ENCODE measurements around the gene MLLT1. TPM values are rescaled to one million over a fixed set of nuclear protein-coding genes. Genes with fewer than 3 reads are reported as not detected.

MLLT1 gene
- total RNA-seq, 1 experiment from 2014 or later: 54.9 TPM

DNA sequence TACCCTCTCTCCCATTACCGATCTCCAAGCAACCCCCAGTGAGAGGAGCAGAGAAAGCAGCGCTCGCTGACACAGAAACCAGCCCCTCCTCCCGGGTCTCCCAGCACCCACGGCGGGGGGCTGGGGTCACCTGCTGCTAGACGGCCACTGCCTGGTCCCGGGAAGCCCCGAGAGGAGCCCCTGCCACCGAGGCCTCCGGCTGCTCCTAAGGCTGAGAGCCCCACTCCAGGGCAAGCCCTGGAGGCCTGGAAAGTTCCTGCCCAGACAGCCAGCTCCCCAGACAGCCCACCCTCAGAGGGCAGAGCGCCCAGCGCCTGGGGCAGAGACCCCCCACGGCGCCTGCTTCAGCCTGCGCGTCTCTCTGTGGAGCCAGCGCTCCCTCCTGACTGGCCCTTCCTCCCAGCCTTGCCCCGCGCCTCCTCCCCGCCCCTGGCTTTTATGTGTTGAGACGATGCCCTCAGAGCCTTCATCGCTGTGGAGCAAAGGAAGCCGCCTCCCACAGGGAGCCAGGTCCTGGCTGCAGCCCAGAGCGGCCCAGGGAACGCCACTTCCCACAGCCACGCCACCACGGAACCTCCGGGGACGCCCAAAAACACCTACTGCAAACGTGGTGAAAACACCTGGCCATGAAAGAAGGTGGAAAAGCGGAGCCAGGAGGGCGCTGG is 51.1 kb downstream of the MLLT1 start:
- Histone ChIP-seq H3K23me2 (ENCODE audit: insufficient read length, low read depth, low read length, poor library complexity, severe bottlenecking) (no peaks in the 10 kb centered on the region), H2BK5ac (ENCODE audit: insufficient read length, low read length) (no peak overlapping the region), H4K5ac (ENCODE audit: insufficient read length, low read depth, low read length) (no peak overlapping the region), H3K14ac (ENCODE audit: insufficient read depth, low read length) (peak overlapping the region; percentile 35; the same call in 1 of the 2 replicates), H2BK20ac (ENCODE audit: low read depth, low read length, poor library complexity, severe bottlenecking) (no peak overlapping the region), H3K79me1 (ENCODE audit: insufficient read depth, low read depth, low read length, poor library complexity, severe bottlenecking) (no peaks in the 10 kb centered on the region), H2BK12ac (ENCODE audit: insufficient read length, low read depth, low read length) (no peak overlapping the region), H3K9ac (ENCODE audit: extremely low read depth, insufficient read length, low read length) (no peak overlapping the region), H2AFZ (ENCODE audit: low read length) (no peak overlapping the region), H3K4me1 (ENCODE audit: insufficient read depth, low read length) (no peaks in the 10 kb centered on the region), H2BK120ac (ENCODE audit: low read depth, low read length, poor library complexity, severe bottlenecking) (no peak overlapping the region), H3K18ac (ENCODE audit: insufficient read length, low read depth, low read length) (no peak overlapping the region), H3K56ac (ENCODE audit: insufficient read length, low read depth, low read length) (no peak overlapping the region), H4K91ac (ENCODE audit: insufficient read length, low read depth, low read length) (no peak overlapping the region), H4K8ac (replicated peaks; ENCODE audit: insufficient read length, low read depth, low read length) (no peak overlapping the region), H3K9me3 (ENCODE audit: control insufficient read depth, low read depth, low read length) (no peaks in the 10 kb centered on the region), H3K4me2 (ENCODE audit: insufficient read depth, insufficient read length, low read length) (no peak overlapping the region), H3T11ph (ENCODE audit: low read length) (no peak overlapping the region), H3K27ac (ENCODE audit: insufficient read length, low read depth, low read length) (no peak overlapping the region), H3K79me2 (ENCODE audit: insufficient read depth, low read length) (no peaks in the 10 kb centered on the region; the same call in 1 of the 2 replicates), H2AK5ac (ENCODE audit: insufficient read length, low read length) (no peak overlapping the region), H2BK15ac (ENCODE audit: low read depth, low read length) (no peak overlapping the region), H4K20me1 (ENCODE audit: control insufficient read depth, insufficient read depth, insufficient read length) (no peaks in the 10 kb centered on the region), H3K27me3 (ENCODE audit: insufficient read depth, low read length) (no peaks in the 10 kb centered on the region), H3K23ac (ENCODE audit: insufficient read length, low read depth, low read length) (no peak overlapping the region), H3K4ac (ENCODE audit: low read depth, low read length) (no peak overlapping the region)
- peaks cover 22 to 36% (median 26%) of the 10 kb centered on the region in 3 experiments; a peak in 6 of 7 replicates for H3K36me3 Mint-ChIP-seq (ENCODE audit: insufficient read depth in 1 of 3, low read depth in 3 of 3)
- peak overlapping the region; percentile 86 to 97 (median 96); a peak in 4 of 7 replicates for H3K27ac Mint-ChIP-seq
- TF ChIP-seq, protein P1, sequence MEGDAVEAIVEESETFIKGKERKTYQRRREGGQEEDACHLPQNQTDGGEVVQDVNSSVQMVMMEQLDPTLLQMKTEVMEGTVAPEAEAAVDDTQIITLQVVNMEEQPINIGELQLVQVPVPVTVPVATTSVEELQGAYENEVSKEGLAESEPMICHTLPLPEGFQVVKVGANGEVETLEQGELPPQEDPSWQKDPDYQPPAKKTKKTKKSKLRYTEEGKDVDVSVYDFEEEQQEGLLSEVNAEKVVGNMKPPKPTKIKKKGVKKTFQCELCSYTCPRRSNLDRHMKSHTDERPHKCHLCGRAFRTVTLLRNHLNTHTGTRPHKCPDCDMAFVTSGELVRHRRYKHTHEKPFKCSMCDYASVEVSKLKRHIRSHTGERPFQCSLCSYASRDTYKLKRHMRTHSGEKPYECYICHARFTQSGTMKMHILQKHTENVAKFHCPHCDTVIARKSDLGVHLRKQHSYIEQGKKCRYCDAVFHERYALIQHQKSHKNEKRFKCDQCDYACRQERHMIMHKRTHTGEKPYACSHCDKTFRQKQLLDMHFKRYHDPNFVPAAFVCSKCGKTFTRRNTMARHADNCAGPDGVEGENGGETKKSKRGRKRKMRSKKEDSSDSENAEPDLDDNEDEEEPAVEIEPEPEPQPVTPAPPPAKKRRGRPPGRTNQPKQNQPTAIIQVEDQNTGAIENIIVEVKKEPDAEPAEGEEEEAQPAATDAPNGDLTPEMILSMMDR (conservative IDR thresholded peaks at IDR 0.05): no peak
- H3K27me3 Mint-ChIP-seq (ENCODE audit: low read depth): no peaks in the 10 kb centered on the region; the same call in 1 of the 2 replicates
- H3K4me3 Mint-ChIP-seq: no peak overlapping the region
- DNase-seq: no peak
- peaks cover 10 to 14% of the 10 kb centered on the region in 2 experiments for H3K4me1 Mint-ChIP-seq
- no CpG with 5 or more reads among the region's 33 CpGs for WGBS (ENCODE audit: extremely low coverage, insufficient read length, low lambda C conversion rate)
- H3K9me3 Mint-ChIP-seq: no peaks in the 10 kb centered on the region; a peak in 1 of 5 replicates
